ENCODE measurements around the gene TACC2. TPM values are rescaled to one million over a fixed set of nuclear protein-coding genes. Genes with fewer than 3 reads are reported as not detected.

The TACC2 gene
- total RNA-seq, 1 donor from 2014 or later = 10.7 TPM

GRCh38 chr10:122302315-122302714, 313.4 kb downstream of the TACC2 start:
- Histone ChIP-seq H3K36me3 (no peaks in the 10 kb centered on the region), H2AFZ (replicated peaks) (no peak overlapping the region), H3K27ac (no peak overlapping the region), H4K20me1 (ENCODE audit: low read depth) (no peaks in the 10 kb centered on the region), H3F3A (ENCODE audit: low read depth) (no peaks in the 10 kb centered on the region), H3K4me1 (no peaks in the 10 kb centered on the region), H3K9me3 (ENCODE audit: low read depth) (no peaks in the 10 kb centered on the region), H3K9ac (no peak overlapping the region), H3K4me2 (no peak overlapping the region), H3K4me3 (no peak overlapping the region), H3K27me3 (no peaks in the 10 kb centered on the region), H3K79me2 (ENCODE audit: low read depth) (no peaks in the 10 kb centered on the region)
- Mint-ChIP-seq H3K9me3 (peaks cover 7% of the 10 kb centered on the region), H3K4me3 (no peak overlapping the region), H3K27ac (no peak overlapping the region), H3K36me3 (no peaks in the 10 kb centered on the region), H3K4me1 (peaks cover 3% of the 10 kb centered on the region), H3K27me3 (ENCODE audit: insufficient read depth, low read depth) (peaks cover 6% of the 10 kb centered on the region)
- TF ChIP-seq EZH2 (IDR thresholded peaks at IDR 0.05) (no peak), CTCF (IDR thresholded peaks at IDR 0.05) (no peak), EZH2phosphoT487 (IDR thresholded peaks at IDR 0.05) (no peak)
- DNase-seq (ENCODE audit: low spot score) = no peak

- H3K9me3 Mint-ChIP-seq = peaks cover 7% of the 10 kb centered on the region
- Histone ChIP-seq H3K27ac (no peak overlapping the region), H4K20me1 (ENCODE audit: low read depth) (no peaks in the 10 kb centered on the region)
Measured at GRCh38 chr10:122303271-122304053, 314.5 kb downstream of the TACC2 start.

More at GRCh38 chr10:122303271-122304053, 314.5 kb downstream of the TACC2 start:
- Mint-ChIP-seq H3K4me3 (no peak overlapping the region), H3K36me3 (no peaks in the 10 kb centered on the region), H3K27me3 (ENCODE audit: insufficient read depth, low read depth) (peaks cover 6% of the 10 kb centered on the region), H3K27ac (no peak overlapping the region), H3K4me1 (peaks cover 14% of the 10 kb centered on the region)
- Histone ChIP-seq H3K27me3 (no peaks in the 10 kb centered on the region), H2AFZ (replicated peaks) (no peak overlapping the region), H3K79me2 (ENCODE audit: low read depth) (no peaks in the 10 kb centered on the region), H3K36me3 (no peaks in the 10 kb centered on the region), H3K9me3 (ENCODE audit: low read depth) (no peaks in the 10 kb centered on the region), H3K9ac (no peak overlapping the region), H3K4me1 (no peaks in the 10 kb centered on the region), H3K4me2 (no peak overlapping the region), H3F3A (ENCODE audit: low read depth) (no peaks in the 10 kb centered on the region), H3K4me3 (no peak overlapping the region)
- DNase-seq (ENCODE audit: low spot score) = no peak
- TF ChIP-seq CTCF (IDR thresholded peaks at IDR 0.05) (no peak), EZH2 (IDR thresholded peaks at IDR 0.05) (no peak), EZH2phosphoT487 (IDR thresholded peaks at IDR 0.05) (no peak)

Small RNA genes lying within 50 kb of the gene (small RNA-seq; reads per million reads assigned to genes)
- not detected for gene RF02219

Other genes with a start within 250 kb of the TACC2 start
- 26.4 and 57.2 TPM in 2 replicates for gene ATE1, start 61.1 kb upstream of the TACC2 start, total RNA-seq (ENCODE audit: low replicate concordance)
- gene NSMCE4A, start 13.9 kb upstream of the TACC2 start, total RNA-seq (ENCODE audit: low replicate concordance) = 159 and 223 TPM in 2 replicates